ENCODE results near the gene DLD. TPM values are rescaled to one million over a fixed set of nuclear protein-coding genes. Genes with fewer than 3 reads are reported as not detected.

DLD gene
- total RNA-seq, 1 donor from 2014 or later = 342 TPM

DNA sequence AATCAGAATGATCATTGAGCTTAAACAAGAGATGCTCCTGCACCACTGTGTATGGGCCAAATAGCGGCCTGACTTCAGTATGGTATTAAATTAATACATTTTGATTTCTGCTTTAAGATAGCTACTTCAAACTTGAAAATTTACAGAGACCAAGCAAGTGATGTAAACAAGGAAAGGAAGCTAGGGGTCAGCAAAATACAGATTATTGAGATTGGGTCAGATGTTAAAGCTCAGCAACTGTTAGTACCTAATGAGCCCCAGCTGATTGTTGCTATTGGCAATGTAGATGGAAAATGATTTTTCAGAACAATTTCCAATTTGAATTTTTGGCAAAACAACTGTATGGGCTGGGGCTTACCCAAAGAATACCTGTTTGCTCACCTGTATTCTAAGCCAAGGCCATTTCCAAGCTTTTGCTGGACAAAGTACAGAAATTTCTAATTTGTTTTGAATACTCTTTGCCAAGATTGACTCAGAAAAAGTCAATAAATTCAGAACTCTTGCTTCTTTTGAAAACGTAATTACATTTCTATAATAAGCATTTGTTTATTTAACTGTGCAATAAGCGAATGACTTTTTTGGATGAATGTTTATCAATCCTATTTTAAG lies 23.0 kb upstream of the DLD start:
- H3K9me3 ChIP-seq (replicated peaks) = no peaks in the 10 kb centered on the region
- no peaks in the 10 kb centered on the region for H3K27me3 ChIP-seq (ENCODE audit: low read depth)
- no peak overlapping the region for H3K27ac ChIP-seq (replicated peaks)
- DNase-seq = no peak
- no peaks in the 10 kb centered on the region for H3K36me3 ChIP-seq
- no peaks in the 10 kb centered on the region for H3K4me1 ChIP-seq
- TF ChIP-seq, protein P1, sequence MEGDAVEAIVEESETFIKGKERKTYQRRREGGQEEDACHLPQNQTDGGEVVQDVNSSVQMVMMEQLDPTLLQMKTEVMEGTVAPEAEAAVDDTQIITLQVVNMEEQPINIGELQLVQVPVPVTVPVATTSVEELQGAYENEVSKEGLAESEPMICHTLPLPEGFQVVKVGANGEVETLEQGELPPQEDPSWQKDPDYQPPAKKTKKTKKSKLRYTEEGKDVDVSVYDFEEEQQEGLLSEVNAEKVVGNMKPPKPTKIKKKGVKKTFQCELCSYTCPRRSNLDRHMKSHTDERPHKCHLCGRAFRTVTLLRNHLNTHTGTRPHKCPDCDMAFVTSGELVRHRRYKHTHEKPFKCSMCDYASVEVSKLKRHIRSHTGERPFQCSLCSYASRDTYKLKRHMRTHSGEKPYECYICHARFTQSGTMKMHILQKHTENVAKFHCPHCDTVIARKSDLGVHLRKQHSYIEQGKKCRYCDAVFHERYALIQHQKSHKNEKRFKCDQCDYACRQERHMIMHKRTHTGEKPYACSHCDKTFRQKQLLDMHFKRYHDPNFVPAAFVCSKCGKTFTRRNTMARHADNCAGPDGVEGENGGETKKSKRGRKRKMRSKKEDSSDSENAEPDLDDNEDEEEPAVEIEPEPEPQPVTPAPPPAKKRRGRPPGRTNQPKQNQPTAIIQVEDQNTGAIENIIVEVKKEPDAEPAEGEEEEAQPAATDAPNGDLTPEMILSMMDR (IDR thresholded peaks at IDR 0.05; ENCODE audit: borderline replicate concordance) = peak; percentile 21
- intact Hi-C loops (cut with micrococcal nuclease) = no loop called here
- H3K4me3 ChIP-seq = no peak overlapping the region

DNA sequence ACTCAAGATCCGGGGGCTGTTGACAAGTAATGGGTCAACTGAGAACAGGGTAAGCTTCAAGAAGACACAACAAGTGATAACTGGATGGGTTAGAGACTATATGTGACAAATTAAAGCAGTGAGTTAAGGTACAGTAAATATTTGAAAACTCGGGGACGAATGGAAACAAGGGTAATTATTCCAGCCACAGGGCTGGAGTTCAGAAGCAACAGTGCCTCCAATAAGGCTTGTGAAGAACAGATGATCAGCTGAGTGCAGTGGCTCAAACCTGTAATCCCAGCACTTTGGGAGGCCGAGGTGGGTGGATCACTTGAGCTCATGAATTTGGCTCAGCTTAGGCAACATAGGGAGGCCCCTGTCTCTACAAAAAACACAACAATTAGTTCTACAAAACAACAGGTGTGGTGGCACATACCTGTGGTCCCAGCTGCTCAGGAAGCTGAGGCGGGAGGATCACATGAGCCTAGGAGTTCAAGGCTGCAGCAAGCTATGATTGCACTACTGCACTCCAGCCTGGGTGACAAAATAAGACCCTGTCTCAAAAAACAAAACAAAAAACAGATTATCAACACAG lies 20.5 kb upstream of the DLD start:
- peaks cover 10% of the 10 kb centered on the region for H3K4me1 ChIP-seq
- H3K9me3 ChIP-seq (replicated peaks) = no peaks in the 10 kb centered on the region
- no peak overlapping the region for H3K27ac ChIP-seq (replicated peaks)
- no peak for DNase-seq
- H3K27me3 ChIP-seq (ENCODE audit: low read depth) = no peaks in the 10 kb centered on the region
- no peaks in the 10 kb centered on the region for H3K36me3 ChIP-seq
- intact Hi-C loops (cut with micrococcal nuclease) = loop anchor here (10.0 kb wide), 2 partner anchors 126 to 406 kb away; partner anchors contain the start of gene CBLL1
- TF ChIP-seq, protein P1 (IDR thresholded peaks at IDR 0.05; ENCODE audit: borderline replicate concordance) = no peak
- no peak overlapping the region for H3K4me3 ChIP-seq

DNA sequence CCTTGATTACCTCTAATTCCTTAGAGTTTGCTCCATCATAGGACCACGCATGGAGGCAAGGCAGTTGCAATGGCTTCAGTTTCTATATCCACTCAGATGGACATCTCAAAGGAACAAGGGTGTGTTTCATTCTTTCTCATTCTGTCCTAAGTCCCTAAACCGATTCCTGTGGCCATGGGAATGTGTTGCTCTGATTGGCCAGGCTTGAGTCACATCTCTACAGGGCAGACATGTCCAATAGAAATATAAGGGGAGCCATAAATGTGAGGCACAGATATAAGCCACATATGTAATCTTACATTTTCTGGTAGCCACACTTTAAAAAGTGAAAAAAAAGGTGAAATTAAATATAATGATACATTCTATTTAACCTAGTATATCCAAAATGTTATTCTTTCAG lies 16.9 kb upstream of the DLD start:
- no peak overlapping the region for H3K27ac ChIP-seq (replicated peaks)
- TF ChIP-seq, protein P1 (IDR thresholded peaks at IDR 0.05; ENCODE audit: borderline replicate concordance) = no peak

DNA sequence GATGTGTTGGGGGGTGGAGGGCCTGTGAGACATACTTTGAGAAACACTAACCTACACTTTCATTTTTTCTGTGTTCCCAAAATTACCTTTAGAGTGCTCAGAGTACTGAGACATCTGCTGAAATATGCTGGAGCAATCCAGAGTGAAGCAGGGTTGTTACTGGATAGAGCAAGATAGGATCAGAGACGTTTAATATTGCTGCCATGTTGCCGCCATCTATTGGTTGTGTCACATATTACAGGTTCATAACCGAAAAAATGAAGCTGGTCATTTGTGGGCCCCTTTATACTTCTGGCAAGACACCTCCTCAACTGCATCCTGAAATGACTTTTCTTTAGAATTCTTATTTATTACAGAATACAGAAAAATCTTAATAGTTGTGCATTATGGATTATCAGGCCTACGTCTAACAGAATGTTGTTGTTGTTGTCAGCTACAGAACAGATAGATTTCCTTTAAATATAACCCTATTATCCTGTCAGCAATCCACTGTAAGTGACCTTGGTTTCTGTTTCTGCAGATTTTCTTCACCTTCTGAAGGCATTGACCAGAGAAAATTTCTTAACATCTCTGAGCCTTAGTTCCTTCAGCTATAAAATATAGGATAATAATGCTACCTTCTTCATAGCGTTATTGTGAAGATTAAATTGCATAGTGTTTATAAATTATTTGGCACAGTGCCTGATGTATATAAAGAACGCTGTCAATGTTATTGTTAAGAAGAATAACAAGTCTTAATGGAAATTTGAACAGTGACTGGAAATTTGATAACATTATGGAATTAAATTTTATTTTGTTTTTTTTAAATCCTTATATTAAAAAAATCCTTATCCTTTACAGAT lies 16.2 kb upstream of the DLD start:
- Histone ChIP-seq H3K4me1 (peaks cover 11% of the 10 kb centered on the region), H3K4me3 (no peak overlapping the region), H3K9me3 (replicated peaks) (no peaks in the 10 kb centered on the region), H3K36me3 (no peaks in the 10 kb centered on the region), H3K27me3 (ENCODE audit: low read depth) (no peaks in the 10 kb centered on the region), H3K27ac (replicated peaks) (no peak overlapping the region)
- intact Hi-C loops (cut with micrococcal nuclease) = loop anchor here (10.0 kb wide), 2 partner anchors 130 to 410 kb away; partner anchors contain the start of gene CBLL1
- no peak for DNase-seq
- TF ChIP-seq, protein P1 (IDR thresholded peaks at IDR 0.05; ENCODE audit: borderline replicate concordance) = peak; percentile 80

More for the DNA sequence above, 16.9 kb upstream of the DLD start:
- Histone ChIP-seq H3K4me1 (peaks cover 11% of the 10 kb centered on the region), H3K36me3 (no peaks in the 10 kb centered on the region), H3K9me3 (replicated peaks) (no peaks in the 10 kb centered on the region), H3K27me3 (ENCODE audit: low read depth) (no peaks in the 10 kb centered on the region), H3K4me3 (no peak overlapping the region)
- DNase-seq = no peak
- intact Hi-C loops (cut with micrococcal nuclease) = loop anchor here (10.0 kb wide), 2 partner anchors 129 to 409 kb away; partner anchors contain the start of gene CBLL1

- H3K36me3 ChIP-seq = no peaks in the 10 kb centered on the region
- H3K9me3 ChIP-seq (replicated peaks) = no peaks in the 10 kb centered on the region
- H3K27ac ChIP-seq (replicated peaks) = no peak overlapping the region
- H3K27me3 ChIP-seq (ENCODE audit: low read depth) = no peaks in the 10 kb centered on the region
- DNase-seq = no peak
- peaks cover 11% of the 10 kb centered on the region for H3K4me1 ChIP-seq
- TF ChIP-seq, protein P1 (IDR thresholded peaks at IDR 0.05; ENCODE audit: borderline replicate concordance) = no peak
- no peak overlapping the region for H3K4me3 ChIP-seq
- intact Hi-C loops (cut with micrococcal nuclease) = loop anchor here (10.0 kb wide), 2 partner anchors 132 to 412 kb away; partner anchors contain the start of gene CBLL1
These were observed 14.1 kb upstream of the DLD start for GRCh38 chr7:107876916-107877315.
